Hepatocyte (in vitro differentiated cells): Measurements from ENCODE around the gene FMNL3. TPM values are rescaled to one million over a fixed set of nuclear protein-coding genes. Genes with fewer than 3 reads are reported as not detected.
"Not testable (repeated sequence)": the region's sequence is repeated elsewhere in the genome, so short reads cannot be mapped to it uniquely, and the experiment has no call there.

Experiments used
- DNase-seq: peaks from one replicate; pipeline ENCODE4 v3.0.0-alpha.2; 2016; ENCODE audit warnings: low spot score
- H2AFZ ChIP-seq: fragments of 200-600 bp; sonication (generic); 2 replicates; pipeline ENCODE4 v1.6.0; 2016; ENCODE audit warnings: antibody characterized with exemption, mild to moderate bottlenecking
- H3K27ac ChIP-seq: fragments of 200-600 bp; sonication (generic); 2 replicates; pipeline ENCODE4 v1.5.1; 2016; ENCODE audit warnings: mild to moderate bottlenecking
- H3K27me3 ChIP-seq: fragments of 200-600 bp; sonication (generic); 2 replicates; pipeline ENCODE4 v1.6.1; 2016
- H3K36me3 ChIP-seq: fragments of 200-600 bp; sonication (generic); replicated peaks from 2 replicates; pipeline ENCODE4 v1.5.1; 2016; ENCODE audit warnings: low read depth; ENCODE audit not compliant: insufficient read depth
- H3K4me1 ChIP-seq: fragments of 200-600 bp; sonication (generic); 2 replicates; pipeline ENCODE4 v1.5.1; 2016; ENCODE audit warnings: mild to moderate bottlenecking, moderate library complexity; ENCODE audit not compliant: insufficient read depth
- H3K4me2 ChIP-seq: fragments of 200-600 bp; sonication (generic); 2 replicates; pipeline ENCODE4 v1.6.0; 2016
- H3K4me3 ChIP-seq: fragments of 200-600 bp; sonication (generic); 2 replicates; pipeline ENCODE4 v1.5.1; 2016; ENCODE audit warnings: mild to moderate bottlenecking
- H3K79me2 ChIP-seq: fragments of 200-600 bp; sonication (generic); 2 replicates; pipeline ENCODE4 v1.6.0; 2017; ENCODE audit warnings: mild to moderate bottlenecking
- H3K9me2 ChIP-seq: fragments of 200-600 bp; sonication (generic); replicated peaks from 2 replicates; pipeline ENCODE4 v1.6.0; 2017; ENCODE audit warnings: mild to moderate bottlenecking; ENCODE audit not compliant: insufficient read depth
- H3K9me3 ChIP-seq: fragments of 200-600 bp; sonication (generic); 2 replicates; pipeline ENCODE4 v1.5.1; 2016; ENCODE audit warnings: low read depth, mild to moderate bottlenecking
- H4K20me1 ChIP-seq: fragments of 200-600 bp; sonication (generic); 2 replicates; pipeline ENCODE4 v1.6.0; 2016; ENCODE audit warnings: mild to moderate bottlenecking; ENCODE audit not compliant: insufficient read depth, poor library complexity, severe bottlenecking
- CTCF ChIP-seq: fragments of 200-600 bp; sonication (generic); IDR thresholded peaks from 2 replicates; pipeline ENCODE4 v1.5.1; 2016; ENCODE audit warnings: antibody characterized with exemption, mild to moderate bottlenecking; ENCODE audit not compliant: poor library complexity
- EZH2 ChIP-seq: fragments of 200-600 bp; sonication (generic); IDR thresholded peaks from 2 replicates; pipeline ENCODE4 v1.6.1; 2016; ENCODE audit warnings: antibody characterized with exemption, mild to moderate bottlenecking, borderline replicate concordance
- EZH2phosphoT487 ChIP-seq: fragments of 200-600 bp; sonication (generic); IDR thresholded peaks from one replicate; pipeline ENCODE4 v1.6.1; 2018; ENCODE audit warnings: antibody characterized with exemption, mild to moderate bottlenecking, low read depth, moderate library complexity; ENCODE audit not compliant: unreplicated experiment, severe bottlenecking
- WGBS: methylation state at CpG from one replicate; pipeline ENCODE4 v1.1.6; 2016; ENCODE audit warnings: low lambda C conversion rate; ENCODE audit errors: missing lambda C conversion rate; 5-methylcytosine and 5-hydroxymethylcytosine counted together
- polyA plus RNA-seq: library from polyadenylated mRNA; unstranded; fragments of >200 nt; fragmentation: Nextera tagmentation; extraction: Ambion mirVana; gene quantifications from 2 replicates; pipeline ENCODE4 v1.2.1, GENCODE V29; 2016
- total RNA-seq: library from RNA; depleted of rRNA; stranded (reverse); fragments of >200 nt; gene quantifications from 2 replicates; pipeline ENCODE4 v1.2.3, GENCODE V29; 2014

FMNL3 gene
- total and polyA plus RNA-seq, 2 experiments from 2014 or later: 5.8 to 8.3 TPM

DNA sequence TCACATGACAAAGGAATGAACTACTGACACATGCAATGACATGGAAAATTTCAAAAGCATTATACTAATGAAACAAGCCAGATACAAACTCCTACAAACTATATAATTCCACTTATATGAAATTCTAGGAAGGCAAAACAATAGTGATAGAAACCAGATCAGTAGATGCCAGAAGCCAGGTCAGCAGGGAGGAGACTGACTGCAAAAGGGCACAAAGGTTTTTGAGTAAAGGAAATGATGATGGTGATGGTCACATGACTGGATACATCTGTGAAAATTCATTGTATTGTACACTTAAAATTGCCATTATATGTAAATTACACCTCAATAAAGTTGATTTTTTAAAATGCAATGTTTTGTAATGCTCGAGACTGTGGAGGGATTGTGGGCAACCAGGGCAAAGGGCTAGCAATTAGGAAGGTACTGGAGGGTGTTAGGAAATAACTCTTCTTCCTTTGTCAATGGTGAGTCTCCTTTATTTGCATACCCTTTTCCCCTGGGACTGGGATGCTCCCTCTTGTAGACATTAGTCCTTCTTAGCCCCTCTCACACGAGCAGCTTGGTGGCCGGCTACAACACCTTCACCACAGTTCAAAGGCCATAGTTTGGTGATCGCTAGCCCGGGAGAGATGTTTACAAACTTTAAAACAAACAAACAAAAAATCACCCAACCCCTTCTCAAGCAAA, 90.5 kb downstream of the FMNL3 start:
- DNase-seq: no peak
- 53% methylated on average over 5 of the region's 5 CpGs for WGBS
- H3K27ac ChIP-seq: no peak overlapping the region
- H3K79me2 ChIP-seq: no peaks in the 10 kb centered on the region
- H3K4me1 ChIP-seq: peaks cover 3% of the 10 kb centered on the region
- H4K20me1 ChIP-seq: no peaks in the 10 kb centered on the region
- H3K4me2 ChIP-seq: no peak overlapping the region
- H3K9me2 ChIP-seq: no peaks in the 10 kb centered on the region
- H2AFZ ChIP-seq: no peak overlapping the region
- H3K27me3 ChIP-seq: no peaks in the 10 kb centered on the region
- H3K4me3 ChIP-seq: no peak overlapping the region
- H3K36me3 ChIP-seq: no peaks in the 10 kb centered on the region
- no peaks in the 10 kb centered on the region for H3K9me3 ChIP-seq
- TF ChIP-seq EZH2phosphoT487: no peak
- no peak for TF ChIP-seq EZH2
- TF ChIP-seq CTCF: no peak

DNA sequence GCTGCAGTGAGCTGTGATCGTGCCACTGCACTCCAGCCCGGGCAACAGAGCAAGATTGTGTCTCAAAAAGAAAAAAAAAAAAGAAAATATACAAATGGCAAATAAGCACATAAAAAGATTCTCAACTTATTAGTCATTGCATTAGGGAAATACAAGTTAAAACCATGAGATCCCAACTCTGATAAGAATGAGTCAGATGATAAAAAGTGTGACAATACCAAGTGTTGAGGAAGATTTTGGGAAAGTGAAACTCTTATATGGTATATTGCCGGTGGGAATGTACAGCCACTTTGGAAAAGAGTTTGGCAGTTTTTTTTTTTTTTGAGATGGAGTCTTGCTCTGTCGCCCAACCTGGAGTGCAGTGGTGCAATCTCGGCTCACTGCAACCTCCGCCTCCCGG, 91.5 kb downstream of the FMNL3 start:
- H3K4me1 ChIP-seq: no peaks in the 10 kb centered on the region
- no peaks in the 10 kb centered on the region for H3K9me2 ChIP-seq
- H3K79me2 ChIP-seq: no peaks in the 10 kb centered on the region
- no peaks in the 10 kb centered on the region for H3K27me3 ChIP-seq
- H3K4me3 ChIP-seq: no peak overlapping the region
- WGBS: 97% methylated on average over 4 of the region's 7 CpGs
- no peaks in the 10 kb centered on the region for H3K9me3 ChIP-seq
- H3K27ac ChIP-seq: no peak overlapping the region
- no peaks in the 10 kb centered on the region for H3K36me3 ChIP-seq
- no peak overlapping the region for H3K4me2 ChIP-seq
- TF ChIP-seq CTCF (no peak), EZH2phosphoT487 (no peak), EZH2 (no peak)
- no peak overlapping the region for H2AFZ ChIP-seq
- DNase-seq: no peak
- no peaks in the 10 kb centered on the region for H4K20me1 ChIP-seq

GRCh38 chr12:49612210-49612609, 95.0 kb downstream of the FMNL3 start:
- TF ChIP-seq EZH2: no peak
- TF ChIP-seq CTCF: no peak
- no peak for TF ChIP-seq EZH2phosphoT487

GRCh38 chr12:49610785-49611184, 96.4 kb downstream of the FMNL3 start:
- H3K79me2 ChIP-seq, H3K4me3 ChIP-seq, H3K9me2 ChIP-seq, H4K20me1 ChIP-seq, H3K27ac ChIP-seq, H3K36me3 ChIP-seq, DNase-seq, H3K27me3 ChIP-seq, H3K9me3 ChIP-seq, H2AFZ ChIP-seq, H3K4me1 ChIP-seq, H3K4me2 ChIP-seq: not testable (repeated sequence)
- 100% methylated on average over 4 of the region's 4 CpGs for WGBS

More at GRCh38 chr12:49612210-49612609, 95.0 kb downstream of the FMNL3 start:
- H4K20me1 ChIP-seq: no peaks in the 10 kb centered on the region
- H3K9me2 ChIP-seq: no peaks in the 10 kb centered on the region
- no peak overlapping the region for H2AFZ ChIP-seq
- no peak overlapping the region for H3K27ac ChIP-seq
- no peak for DNase-seq
- no peaks in the 10 kb centered on the region for H3K9me3 ChIP-seq
- H3K79me2 ChIP-seq: no peaks in the 10 kb centered on the region
- H3K27me3 ChIP-seq: no peaks in the 10 kb centered on the region
- no peaks in the 10 kb centered on the region for H3K36me3 ChIP-seq
- H3K4me3 ChIP-seq: no peak overlapping the region
- no peaks in the 10 kb centered on the region for H3K4me1 ChIP-seq
- no peak overlapping the region for H3K4me2 ChIP-seq
